Measurements from ENCODE around the gene MUSK.

Gene MUSK

GRCh38 chr9:110729641-110730040 lies 61.0 kb downstream of the MUSK start:
- no peak for TF ChIP-seq CTCF (conservative IDR thresholded peaks at IDR 0.05; ENCODE audit: low read depth, low read length)
- Histone ChIP-seq H4K20me1 (ENCODE audit: insufficient read depth) (no peaks in the 10 kb centered on the region), H3K9ac (no peak overlapping the region), H3K4me3 (IDR thresholded peaks at IDR 0.05; ENCODE audit: insufficient read depth, low read depth, low read length) (no peak overlapping the region), H3K4me2 (no peak overlapping the region), H2AFZ (ENCODE audit: low read depth) (no peak overlapping the region), H3K27me3 (ENCODE audit: insufficient read depth, low read depth) (no peaks in the 10 kb centered on the region), H3K4me1 (ENCODE audit: low read depth, poor library complexity, severe bottlenecking) (no peaks in the 10 kb centered on the region), H3K36me3 (ENCODE audit: insufficient read depth) (no peaks in the 10 kb centered on the region), H3K27ac (no peak overlapping the region), H3K79me2 (ENCODE audit: insufficient read depth, low read depth) (no peaks in the 10 kb centered on the region)

GRCh38 chr9:110731437-110732028 lies 62.9 kb downstream of the MUSK start:
- no peak overlapping the region for H2AFZ ChIP-seq (ENCODE audit: low read depth)
- H3K4me1 ChIP-seq (ENCODE audit: low read depth, poor library complexity, severe bottlenecking): no peaks in the 10 kb centered on the region
- no peaks in the 10 kb centered on the region for H3K79me2 ChIP-seq (ENCODE audit: insufficient read depth, low read depth)
- no peak for TF ChIP-seq CTCF (conservative IDR thresholded peaks at IDR 0.05; ENCODE audit: low read depth, low read length)
- no peak overlapping the region for H3K27ac ChIP-seq
- H3K9ac ChIP-seq: no peak overlapping the region
- no peaks in the 10 kb centered on the region for H4K20me1 ChIP-seq (ENCODE audit: insufficient read depth)
- H3K36me3 ChIP-seq (ENCODE audit: insufficient read depth): no peaks in the 10 kb centered on the region
- no peak overlapping the region for H3K4me3 ChIP-seq (IDR thresholded peaks at IDR 0.05; ENCODE audit: insufficient read depth, low read depth, low read length)
- no peak overlapping the region for H3K4me2 ChIP-seq
- H3K27me3 ChIP-seq (ENCODE audit: insufficient read depth, low read depth): no peaks in the 10 kb centered on the region

GRCh38 chr9:110738982-110739381 lies 70.4 kb downstream of the MUSK start:
- Histone ChIP-seq H3K36me3 (ENCODE audit: insufficient read depth) (no peaks in the 10 kb centered on the region), H3K27me3 (ENCODE audit: insufficient read depth, low read depth) (no peaks in the 10 kb centered on the region), H3K79me2 (ENCODE audit: insufficient read depth, low read depth) (no peaks in the 10 kb centered on the region), H3K4me3 (IDR thresholded peaks at IDR 0.05; ENCODE audit: insufficient read depth, low read depth, low read length) (no peak overlapping the region), H4K20me1 (ENCODE audit: insufficient read depth) (no peaks in the 10 kb centered on the region), H3K27ac (no peak overlapping the region), H3K4me2 (no peak overlapping the region), H3K4me1 (ENCODE audit: low read depth, poor library complexity, severe bottlenecking) (no peaks in the 10 kb centered on the region), H2AFZ (ENCODE audit: low read depth) (no peak overlapping the region), H3K9ac (no peak overlapping the region)
- TF ChIP-seq CTCF (conservative IDR thresholded peaks at IDR 0.05; ENCODE audit: low read depth, low read length): no peak

- H2AFZ ChIP-seq (ENCODE audit: low read depth): no peak overlapping the region
- H3K36me3 ChIP-seq (ENCODE audit: insufficient read depth): no peaks in the 10 kb centered on the region
- H3K4me2 ChIP-seq: no peak overlapping the region
- no peak overlapping the region for H3K4me3 ChIP-seq (IDR thresholded peaks at IDR 0.05; ENCODE audit: insufficient read depth, low read depth, low read length)
- no peaks in the 10 kb centered on the region for H3K79me2 ChIP-seq (ENCODE audit: insufficient read depth, low read depth)
- TF ChIP-seq CTCF (conservative IDR thresholded peaks at IDR 0.05; ENCODE audit: low read depth, low read length): no peak
- no peaks in the 10 kb centered on the region for H4K20me1 ChIP-seq (ENCODE audit: insufficient read depth)
- no peaks in the 10 kb centered on the region for H3K4me1 ChIP-seq (ENCODE audit: low read depth, poor library complexity, severe bottlenecking)
- H3K27me3 ChIP-seq (ENCODE audit: insufficient read depth, low read depth): no peaks in the 10 kb centered on the region
- H3K27ac ChIP-seq: no peak overlapping the region
- H3K9ac ChIP-seq: no peak overlapping the region
Observed at GRCh38 chr9:110742741-110743371, 74.3 kb downstream of the MUSK start.
